HepG2 (cell line): ENCODE measurements around the gene TAF8. TPM values are rescaled to one million over a fixed set of nuclear protein-coding genes. Genes with fewer than 3 reads are reported as not detected.

Experiments used
- GATA4 ChIP-seq: sonication (generic); IDR thresholded peaks from 2 replicates; pipeline ENCODE4 v1.6.1; 2016; ENCODE audit warnings: antibody characterized with exemption, low read depth, borderline replicate concordance
- HNF1A ChIP-seq, 2 experiments: sonication (generic) in 1 of 2; formaldehyde crosslinking in 1 of 2; IDR thresholded peaks; 2 replicates each; pipeline versions ENCODE4 v1.4.0 to v1.6.1; 2016 to 2020; ENCODE audit warnings: borderline replicate concordance in 1 of 2, low read depth in 1 of 2, mild to moderate bottlenecking in 1 of 2, missing genetic modification reagents in 1 of 2
- NFAT5 ChIP-seq: sonication (generic); formaldehyde crosslinking; IDR thresholded peaks from 2 replicates; pipeline ENCODE4 v1.4.0; 2020; ENCODE audit warnings: missing genetic modification reagents
- SAFB2 ChIP-seq: sonication (generic); formaldehyde crosslinking; IDR thresholded peaks from 2 replicates; pipeline ENCODE4 v1.5.1; 2020; ENCODE audit warnings: missing genetic modification reagents, low read depth, mild to moderate bottlenecking, borderline replicate concordance
- SNAI1 ChIP-seq: sonication (generic); formaldehyde crosslinking; IDR thresholded peaks from 2 replicates; pipeline ENCODE4 v1.5.0; 2020; ENCODE audit warnings: mild to moderate bottlenecking, missing genetic modification reagents, borderline replicate concordance
- ZFX ChIP-seq: sonication (generic); formaldehyde crosslinking; IDR thresholded peaks from 2 replicates; pipeline ENCODE4 v1.4.0; 2020; ENCODE audit warnings: mild to moderate bottlenecking, low read depth, missing genetic modification reagents, moderate library complexity
- ZKSCAN1 ChIP-seq: fragments of 150-350 bp; IDR thresholded peaks from 2 replicates; pipeline ENCODE4 v1.6.1; 2014; ENCODE audit warnings: low read length
- polyA plus RNA-seq, 8 experiments: library from polyadenylated mRNA; depleted of rRNA in 3 of 8; stranded (reverse) in 7 of 8; unstranded in 1 of 8; fragments of >200 nt; fragmentation: Illumina TruSeq in 4 of 8; extraction: Trizol in 4 of 8; gene quantifications; 2 replicates each; pipeline versions ENCODE4 v1.2.1 to v1.2.3, GENCODE V29; 2011 to 2016; ENCODE audit warnings: low read depth in 4 of 8, missing spikeins in 1 of 8, mixed read lengths in 1 of 8; ENCODE audit not compliant: insufficient read depth in 1 of 8
- total RNA-seq, 5 experiments: library from RNA; depleted of rRNA; stranded (reverse); fragments of >200 nt; fragmentation: Illumina TruSeq; extraction: Trizol; gene quantifications; 2 replicates each; pipeline ENCODE4 v1.2.3, GENCODE V29; 2016; ENCODE audit warnings: low read depth in 1 of 5
- TF ChIP-seq, protein P1 (sequence below): sonication (generic); formaldehyde crosslinking; IDR thresholded peaks from 2 replicates; pipeline ENCODE4 v1.4.0; 2020; ENCODE audit warnings: missing genetic modification reagents, borderline replicate concordance
- TF ChIP-seq, protein P2 (sequence below): sonication (generic); formaldehyde crosslinking; IDR thresholded peaks from 2 replicates; pipeline ENCODE4 v1.5.0; 2020; ENCODE audit warnings: mild to moderate bottlenecking, missing genetic modification reagents
- TF ChIP-seq, protein P3 (sequence below), 2 experiments: sonication (generic) in 1 of 2; formaldehyde crosslinking in 1 of 2; IDR thresholded peaks; 2 replicates each; pipeline versions ENCODE4 v1.5.1 to v1.6.1; 2011 to 2020; ENCODE audit warnings: borderline replicate concordance in 1 of 2, low read depth in 1 of 2, low read length in 1 of 2, mild to moderate bottlenecking in 1 of 2, missing genetic modification reagents in 1 of 2, moderate library complexity in 1 of 2

Gene TAF8
- total and polyA plus RNA-seq, 2 of the 13 experiments (the other 11 are each of a cell fraction or from before 2014, with no cell fraction given) = 25.2 to 25.8 TPM

DNA sequence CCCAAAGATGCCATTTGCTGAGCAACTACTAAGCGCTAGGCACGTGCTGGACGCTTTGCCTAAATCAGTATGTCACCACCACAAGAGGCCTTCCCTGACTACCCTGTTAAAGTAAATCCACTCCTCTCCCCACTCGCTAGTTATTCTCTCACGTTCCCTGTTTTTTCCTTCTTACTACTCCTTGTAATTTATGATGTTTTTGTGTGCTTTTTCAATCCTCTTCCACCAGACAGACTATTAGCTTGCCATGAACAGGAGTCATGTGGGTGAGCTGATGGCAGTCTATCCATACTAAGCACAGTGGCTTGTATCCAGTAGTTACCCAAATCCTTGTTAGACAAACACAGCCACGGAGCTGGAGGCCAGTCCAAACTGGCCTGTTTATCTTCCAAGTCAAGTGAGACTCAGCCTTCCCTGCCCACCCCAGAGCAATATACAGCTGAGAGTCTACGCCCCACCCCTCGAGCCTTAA lies 50.9 kb downstream of the TAF8 start (continued):
- TF ChIP-seq, protein P1, sequence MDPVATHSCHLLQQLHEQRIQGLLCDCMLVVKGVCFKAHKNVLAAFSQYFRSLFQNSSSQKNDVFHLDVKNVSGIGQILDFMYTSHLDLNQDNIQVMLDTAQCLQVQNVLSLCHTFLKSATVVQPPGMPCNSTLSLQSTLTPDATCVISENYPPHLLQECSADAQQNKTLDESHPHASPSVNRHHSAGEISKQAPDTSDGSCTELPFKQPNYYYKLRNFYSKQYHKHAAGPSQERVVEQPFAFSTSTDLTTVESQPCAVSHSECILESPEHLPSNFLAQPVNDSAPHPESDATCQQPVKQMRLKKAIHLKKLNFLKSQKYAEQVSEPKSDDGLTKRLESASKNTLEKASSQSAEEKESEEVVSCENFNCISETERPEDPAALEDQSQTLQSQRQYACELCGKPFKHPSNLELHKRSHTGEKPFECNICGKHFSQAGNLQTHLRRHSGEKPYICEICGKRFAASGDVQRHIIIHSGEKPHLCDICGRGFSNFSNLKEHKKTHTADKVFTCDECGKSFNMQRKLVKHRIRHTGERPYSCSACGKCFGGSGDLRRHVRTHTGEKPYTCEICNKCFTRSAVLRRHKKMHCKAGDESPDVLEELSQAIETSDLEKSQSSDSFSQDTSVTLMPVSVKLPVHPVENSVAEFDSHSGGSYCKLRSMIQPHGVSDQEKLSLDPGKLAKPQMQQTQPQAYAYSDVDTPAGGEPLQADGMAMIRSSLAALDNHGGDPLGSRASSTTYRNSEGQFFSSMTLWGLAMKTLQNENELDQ = no peak
- TF ChIP-seq HNF1A (IDR thresholded peaks at IDR 0.05; ENCODE audit: low read depth) (no peak), HNF1A (CRISPR knock-in tag; IDR thresholded peaks at IDR 0.05; ENCODE audit: borderline replicate concordance) (no peak), SNAI1 (CRISPR knock-in tag) (no peak), NFAT5 (CRISPR knock-in tag) (no peak), ZKSCAN1 (no peak), ZFX (0 out of 2 replicates have a peak, but pooled peaks have one; percentile 19), GATA4 (no peak), SAFB2 (CRISPR knock-in tag) (no peak)
- TF ChIP-seq, protein P2, sequence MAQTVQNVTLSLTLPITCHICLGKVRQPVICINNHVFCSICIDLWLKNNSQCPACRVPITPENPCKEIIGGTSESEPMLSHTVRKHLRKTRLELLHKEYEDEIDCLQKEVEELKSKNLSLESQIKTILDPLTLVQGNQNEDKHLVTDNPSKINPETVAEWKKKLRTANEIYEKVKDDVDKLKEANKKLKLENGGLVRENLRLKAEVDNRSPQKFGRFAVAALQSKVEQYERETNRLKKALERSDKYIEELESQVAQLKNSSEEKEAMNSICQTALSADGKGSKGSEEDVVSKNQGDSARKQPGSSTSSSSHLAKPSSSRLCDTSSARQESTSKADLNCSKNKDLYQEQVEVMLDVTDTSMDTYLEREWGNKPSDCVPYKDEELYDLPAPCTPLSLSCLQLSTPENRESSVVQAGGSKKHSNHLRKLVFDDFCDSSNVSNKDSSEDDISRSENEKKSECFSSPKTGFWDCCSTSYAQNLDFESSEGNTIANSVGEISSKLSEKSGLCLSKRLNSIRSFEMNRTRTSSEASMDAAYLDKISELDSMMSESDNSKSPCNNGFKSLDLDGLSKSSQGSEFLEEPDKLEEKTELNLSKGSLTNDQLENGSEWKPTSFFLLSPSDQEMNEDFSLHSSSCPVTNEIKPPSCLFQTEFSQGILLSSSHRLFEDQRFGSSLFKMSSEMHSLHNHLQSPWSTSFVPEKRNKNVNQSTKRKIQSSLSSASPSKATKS = no peak
- TF ChIP-seq, protein P3, sequence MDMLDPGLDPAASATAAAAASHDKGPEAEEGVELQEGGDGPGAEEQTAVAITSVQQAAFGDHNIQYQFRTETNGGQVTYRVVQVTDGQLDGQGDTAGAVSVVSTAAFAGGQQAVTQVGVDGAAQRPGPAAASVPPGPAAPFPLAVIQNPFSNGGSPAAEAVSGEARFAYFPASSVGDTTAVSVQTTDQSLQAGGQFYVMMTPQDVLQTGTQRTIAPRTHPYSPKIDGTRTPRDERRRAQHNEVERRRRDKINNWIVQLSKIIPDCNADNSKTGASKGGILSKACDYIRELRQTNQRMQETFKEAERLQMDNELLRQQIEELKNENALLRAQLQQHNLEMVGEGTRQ (IDR thresholded peaks at IDR 0.05; ENCODE audit: low read depth, low read length) = 0 out of 2 replicates have a peak, but pooled peaks have one; percentile 4
- TF ChIP-seq, protein P3 (CRISPR knock-in tag; IDR thresholded peaks at IDR 0.05; ENCODE audit: borderline replicate concordance) = no peak
